GM19351 (cell line): ENCODE results near the gene ROR1.

ENCODE experiments used
- ATAC-seq: cut with Tn5 transposase; IDR thresholded peaks from one replicate; pipeline ENCODE4 v1.9.1; 2021; ENCODE audit warnings: mild to moderate bottlenecking, moderate library complexity; ENCODE audit not compliant: unreplicated experiment

The ROR1 gene

GRCh38 chr1:63928186-63929105, 154.6 kb downstream of the ROR1 start:
- no peak for ATAC-seq

GRCh38 chr1:63929106-63929478, 155.3 kb downstream of the ROR1 start:
- ATAC-seq: no peak

GRCh38 chr1:63931468-63931867, 157.7 kb downstream of the ROR1 start:
- ATAC-seq: no peak

DNA sequence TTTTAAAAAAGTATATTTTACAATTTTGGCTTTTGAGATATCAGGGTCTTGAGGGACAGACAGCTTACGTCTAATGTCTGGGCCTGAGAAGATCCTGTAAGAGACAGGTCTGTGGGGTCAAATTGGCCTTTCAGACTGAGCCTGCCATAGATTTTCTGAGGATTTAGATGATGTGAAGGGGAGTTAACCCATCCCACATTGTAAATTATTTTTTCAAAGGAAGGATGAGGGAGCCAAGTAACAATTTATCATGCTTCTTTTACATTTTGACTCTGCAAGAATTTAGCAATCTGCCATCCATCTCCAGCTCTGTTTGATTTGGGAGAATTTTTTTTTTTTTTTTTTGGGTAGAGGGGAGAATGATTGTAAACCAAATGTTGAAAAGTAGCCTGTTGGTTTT, 160.9 kb downstream of the ROR1 start:
- no peak for ATAC-seq

DNA sequence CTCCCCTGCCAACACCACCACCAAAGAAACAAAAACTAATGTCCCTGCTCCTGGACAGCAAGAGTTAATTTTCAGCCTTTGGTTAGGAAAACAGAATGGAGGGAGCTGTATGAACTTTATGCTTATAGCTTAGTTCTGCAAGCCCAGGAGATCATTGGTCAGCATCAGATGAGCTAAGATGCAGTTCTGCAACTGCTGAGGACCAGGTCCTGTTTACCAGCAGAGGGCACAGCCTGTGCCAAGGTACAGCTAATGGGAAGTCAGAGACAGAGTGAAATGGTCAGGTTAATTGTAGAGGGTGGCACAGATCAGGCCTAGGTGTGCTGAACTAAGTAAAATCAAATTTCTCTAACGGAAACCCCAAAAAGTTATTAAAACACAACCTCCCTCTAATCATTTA, 161.3 kb downstream of the ROR1 start:
- no peak for ATAC-seq

DNA sequence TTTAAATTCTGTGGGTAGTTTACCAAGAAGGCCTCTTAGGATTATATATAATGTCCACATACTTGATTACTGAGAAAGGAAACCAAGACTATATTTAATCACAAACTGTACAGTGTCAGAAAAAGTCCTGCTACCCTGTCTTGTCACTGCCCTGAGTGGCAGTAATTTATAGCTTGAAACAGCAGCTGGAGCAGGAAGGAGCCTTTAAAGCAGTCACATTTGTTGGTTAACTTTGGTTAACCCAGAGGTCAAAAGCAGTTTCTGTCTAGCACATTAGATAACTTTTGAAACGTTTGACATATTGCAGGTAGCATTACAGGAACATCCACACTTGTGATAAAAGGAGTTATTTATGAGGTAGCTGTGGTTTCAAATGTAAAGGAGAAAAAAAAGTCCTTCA, 161.7 kb downstream of the ROR1 start:
- no peak for ATAC-seq

- no peak for ATAC-seq
Observed at GRCh38 chr1:63936276-63936675, 162.5 kb downstream of the ROR1 start.

- no peak for ATAC-seq
Observed at GRCh38 chr1:63936801-63937200, 163.0 kb downstream of the ROR1 start.

GRCh38 chr1:63937461-63938022, 163.7 kb downstream of the ROR1 start:
- ATAC-seq: no peak

DNA sequence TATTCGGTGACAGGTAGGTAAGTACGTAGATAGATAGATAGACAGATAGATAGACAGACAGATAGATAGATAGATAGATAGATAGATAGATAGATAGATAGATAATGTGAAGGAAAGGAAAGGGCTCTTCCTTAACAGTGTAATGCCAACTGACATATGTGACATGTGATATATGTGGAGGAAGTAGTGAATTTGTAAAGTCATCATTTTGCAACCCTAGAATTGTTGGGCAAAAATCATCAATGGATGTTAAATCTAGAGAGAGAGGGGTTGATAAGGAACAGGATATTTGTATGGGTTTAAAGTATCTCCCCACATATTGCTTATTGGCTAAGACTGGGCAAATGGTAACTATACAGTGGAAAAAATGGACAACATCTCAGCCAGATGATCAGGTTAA, 166.6 kb downstream of the ROR1 start:
- no peak for ATAC-seq

GRCh38 chr1:63943393-63943792, 169.6 kb downstream of the ROR1 start:
- ATAC-seq: no peak

- no peak for ATAC-seq
Observed at GRCh38 chr1:63945943-63946342, 172.1 kb downstream of the ROR1 start.

DNA sequence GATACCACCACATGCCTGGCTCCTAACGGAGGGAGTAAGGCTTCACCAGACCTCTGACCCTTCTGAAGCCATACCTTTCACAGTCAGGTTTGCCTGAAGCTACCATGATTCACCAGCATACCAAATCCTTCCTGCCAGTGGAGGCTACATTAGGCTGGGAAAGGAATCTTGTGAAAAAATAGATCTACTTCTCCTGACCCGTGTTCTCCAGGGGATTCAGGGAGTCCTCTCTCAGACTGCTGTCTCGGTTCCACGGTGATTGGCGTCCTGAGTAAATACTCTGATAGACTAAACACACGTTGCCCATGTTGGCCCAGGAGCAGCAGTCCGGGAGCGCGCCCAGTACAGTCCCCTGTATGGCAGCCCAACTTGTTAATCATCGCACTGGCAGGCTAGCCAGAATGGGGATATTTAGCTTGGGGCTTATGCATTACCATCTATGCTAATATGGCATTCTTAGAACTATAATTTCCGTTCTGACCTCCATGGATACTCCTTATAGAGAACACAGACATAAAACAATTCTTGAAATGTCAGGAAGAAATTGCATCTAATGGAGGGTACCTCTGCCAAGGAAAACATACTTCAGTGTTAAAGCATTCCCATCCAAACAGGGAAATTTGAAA, 173.2 kb downstream of the ROR1 start:
- no peak for ATAC-seq

DNA sequence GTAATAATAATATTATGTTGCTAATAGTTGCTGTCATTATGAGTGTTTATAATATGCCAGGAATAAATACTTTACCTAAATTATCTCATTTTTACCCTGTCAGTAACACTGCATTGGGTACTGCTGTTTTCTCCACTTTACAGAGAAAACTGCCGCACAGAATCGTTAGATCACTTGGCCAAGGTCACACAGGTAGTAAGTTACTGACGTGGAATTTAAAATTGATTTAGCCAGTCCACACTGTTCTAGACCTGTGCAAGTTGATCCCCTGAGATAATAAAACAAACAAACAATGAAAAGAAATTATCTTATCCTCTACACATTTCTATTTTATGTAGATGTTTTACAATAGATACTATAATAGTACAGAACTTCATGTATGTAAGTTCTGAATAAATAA, 174.1 kb downstream of the ROR1 start:
- no peak for ATAC-seq

DNA sequence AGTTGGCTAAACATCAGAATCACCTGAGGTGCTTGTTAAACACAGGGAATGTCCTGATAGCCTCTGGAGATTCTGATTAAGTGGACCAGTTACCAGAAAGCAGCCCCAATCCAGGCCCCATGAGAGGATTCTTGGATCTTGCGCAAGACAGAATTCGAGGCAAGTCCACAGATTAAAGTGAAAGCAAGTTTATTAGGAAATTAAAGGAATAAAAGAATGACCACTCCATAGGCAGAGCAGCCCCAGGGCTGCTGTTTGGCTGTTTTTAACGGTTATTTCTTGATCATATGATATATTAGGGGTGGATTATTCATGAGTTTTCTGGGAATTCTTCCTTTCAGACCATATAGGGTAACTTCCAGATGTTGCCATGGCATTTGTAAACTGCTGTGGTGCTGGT, 176.2 kb downstream of the ROR1 start:
- ATAC-seq: no peak

- ATAC-seq: no peak
Observed at GRCh38 chr1:63951059-63951946, 177.5 kb downstream of the ROR1 start.

DNA sequence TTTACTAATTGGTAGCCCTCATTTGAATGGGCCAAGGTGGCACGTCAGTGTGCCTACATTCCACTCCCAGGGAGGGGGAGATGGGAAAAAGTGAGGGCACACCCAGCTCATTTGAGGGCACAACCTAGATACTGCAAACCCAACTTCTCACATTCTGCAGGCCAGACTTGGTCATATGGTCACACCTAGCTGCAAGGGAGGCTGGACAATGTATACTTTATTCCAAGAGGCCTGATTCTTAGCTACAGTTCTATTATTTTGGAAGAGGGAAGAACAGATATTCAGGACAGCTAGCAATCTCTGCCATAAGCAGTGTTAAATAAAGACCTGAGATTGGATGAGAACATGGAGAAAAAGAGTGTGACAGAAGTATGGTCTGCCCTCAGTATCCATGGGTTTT, 180.4 kb downstream of the ROR1 start:
- no peak for ATAC-seq

DNA sequence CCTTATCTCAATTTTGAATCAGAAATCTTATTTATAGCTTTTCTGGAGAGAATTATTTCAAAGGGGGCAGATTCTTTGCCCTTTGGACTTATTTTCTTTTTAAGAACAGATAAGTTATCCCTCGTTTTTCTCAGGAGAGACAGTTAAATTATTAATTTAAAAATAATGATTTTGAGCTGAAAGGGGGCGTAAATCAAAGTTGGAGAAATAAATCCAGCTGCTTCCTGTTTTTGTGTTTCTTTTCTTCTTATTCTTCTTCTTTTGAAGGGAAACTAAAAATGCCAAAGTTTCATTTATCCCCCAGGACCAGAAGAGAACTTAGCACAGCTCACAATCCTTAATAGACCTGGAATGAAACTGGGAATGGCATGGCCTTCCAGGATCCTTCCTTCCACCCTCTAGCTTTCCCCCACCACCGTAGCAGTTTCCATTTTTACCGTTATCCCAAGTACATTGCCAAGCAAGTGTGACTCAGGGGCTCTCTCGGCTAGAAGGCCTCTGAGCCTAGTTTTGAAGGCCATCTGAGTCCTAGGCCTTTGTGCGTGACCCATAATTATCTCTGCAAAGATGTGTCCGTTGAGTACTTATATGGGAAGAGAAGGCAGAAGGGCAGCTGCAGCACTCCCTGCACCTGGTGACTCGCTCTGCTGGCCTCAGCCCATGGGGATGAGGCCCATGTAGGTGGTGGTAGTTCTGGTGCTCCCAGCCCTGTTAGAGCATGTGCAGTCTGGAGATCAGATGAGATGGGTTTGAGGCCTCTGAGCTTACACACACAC, 181.7 kb downstream of the ROR1 start:
- no peak for ATAC-seq

GRCh38 chr1:63958556-63958955, 184.7 kb downstream of the ROR1 start:
- no peak for ATAC-seq

- ATAC-seq: no peak
Observed at GRCh38 chr1:63960326-63960725, 186.5 kb downstream of the ROR1 start.
